Suprapubic skin (tissue), 4 donors: ENCODE results near the gene SLC22A1.

Experiments
- POLR2A ChIP-seq, 2 donors: fragments of 450-650 bp; IDR thresholded peaks; one replicate each; pipeline ENCODE4 v1.6.1; 2017; ENCODE audit warnings: antibody characterized with exemption in 2 of 2, mild to moderate bottlenecking in 2 of 2, moderate library complexity in 2 of 2
- POLR2AphosphoS5 ChIP-seq, 3 donors: sonication (generic); formaldehyde crosslinking; IDR thresholded peaks; one replicate each; pipeline ENCODE4 v1.6.1; 2017; ENCODE audit warnings: antibody characterized with exemption in 3 of 3
- TF ChIP-seq, protein P1 (sequence below), 2 donors: fragments of 200-600 bp in 1 of 2; fragments of 450-650 bp in 1 of 2; sonication (generic) in 1 of 2; IDR thresholded peaks; one replicate each; pipeline ENCODE4 v1.5.1; 2016 to 2019; ENCODE audit warnings: antibody characterized with exemption in 2 of 2, mild to moderate bottlenecking in 1 of 2, moderate library complexity in 1 of 2

DNA sequence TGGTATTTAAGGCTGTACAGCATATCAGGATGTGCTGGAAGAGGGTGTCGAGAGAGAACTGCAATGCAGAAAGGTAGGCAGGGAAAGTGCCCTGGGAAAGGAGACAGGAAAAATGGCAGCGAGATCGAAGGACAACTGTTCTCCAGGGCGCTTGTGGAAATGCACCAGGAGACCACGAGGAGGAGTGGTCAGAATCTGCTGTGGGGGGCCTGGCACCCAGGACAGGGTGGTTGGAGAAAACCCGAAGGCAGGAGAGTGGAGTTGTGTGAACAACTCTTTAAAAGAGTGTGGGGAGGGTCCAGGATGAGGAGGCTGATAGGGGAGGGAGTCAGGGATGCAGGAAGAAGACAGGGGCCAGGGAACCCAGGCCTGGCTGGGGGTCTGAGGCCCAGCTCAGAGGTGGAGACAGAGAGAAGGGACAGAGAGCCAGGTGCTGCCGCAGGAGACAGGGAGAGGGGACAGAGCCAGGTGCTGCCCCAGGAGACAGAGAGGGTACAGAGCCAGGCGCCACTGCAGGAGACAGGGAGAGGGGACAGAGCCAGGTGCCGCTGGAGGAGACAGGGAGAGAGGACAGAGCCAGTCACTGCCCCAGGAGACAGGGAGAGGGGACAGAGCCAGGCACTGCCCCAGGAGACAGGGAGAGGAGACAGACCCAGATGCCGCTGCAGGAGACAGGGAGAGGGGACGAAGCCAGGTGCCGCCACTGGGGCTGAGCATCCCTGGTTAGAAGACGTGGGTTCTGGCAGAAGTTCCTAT lies 9.3 kb downstream of the SLC22A1 start:
- TF ChIP-seq, protein P1, sequence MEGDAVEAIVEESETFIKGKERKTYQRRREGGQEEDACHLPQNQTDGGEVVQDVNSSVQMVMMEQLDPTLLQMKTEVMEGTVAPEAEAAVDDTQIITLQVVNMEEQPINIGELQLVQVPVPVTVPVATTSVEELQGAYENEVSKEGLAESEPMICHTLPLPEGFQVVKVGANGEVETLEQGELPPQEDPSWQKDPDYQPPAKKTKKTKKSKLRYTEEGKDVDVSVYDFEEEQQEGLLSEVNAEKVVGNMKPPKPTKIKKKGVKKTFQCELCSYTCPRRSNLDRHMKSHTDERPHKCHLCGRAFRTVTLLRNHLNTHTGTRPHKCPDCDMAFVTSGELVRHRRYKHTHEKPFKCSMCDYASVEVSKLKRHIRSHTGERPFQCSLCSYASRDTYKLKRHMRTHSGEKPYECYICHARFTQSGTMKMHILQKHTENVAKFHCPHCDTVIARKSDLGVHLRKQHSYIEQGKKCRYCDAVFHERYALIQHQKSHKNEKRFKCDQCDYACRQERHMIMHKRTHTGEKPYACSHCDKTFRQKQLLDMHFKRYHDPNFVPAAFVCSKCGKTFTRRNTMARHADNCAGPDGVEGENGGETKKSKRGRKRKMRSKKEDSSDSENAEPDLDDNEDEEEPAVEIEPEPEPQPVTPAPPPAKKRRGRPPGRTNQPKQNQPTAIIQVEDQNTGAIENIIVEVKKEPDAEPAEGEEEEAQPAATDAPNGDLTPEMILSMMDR (IDR thresholded peaks at IDR 0.05) = no peak
- TF ChIP-seq POLR2A (IDR thresholded peaks at IDR 0.05) = no peak
- no peak for TF ChIP-seq POLR2AphosphoS5 (IDR thresholded peaks at IDR 0.05)
